Measurements from ENCODE around the gene EIF3K. TPM values are rescaled to one million over a fixed set of nuclear protein-coding genes. Genes with fewer than 3 reads are reported as not detected.
"Not testable (repeated sequence)": the region's sequence is repeated elsewhere in the genome, so short reads cannot be mapped to it uniquely, and the experiment has no call there.

The EIF3K gene
- total RNA-seq, 3 donors from 2014 or later, result 370 to 409 (median 401) TPM

GRCh38 chr19:38602856-38603255, 16.1 kb upstream of the EIF3K start:
- not testable (repeated sequence) for H3K4me1 Mint-ChIP-seq (ENCODE audit: low read depth); H3K27me3 Mint-ChIP-seq (ENCODE audit: low read depth); DNase-seq; ATAC-seq; H3K4me3 Mint-ChIP-seq; H3K9me3 Mint-ChIP-seq; H3K36me3 Mint-ChIP-seq (ENCODE audit: insufficient read depth)

- ATAC-seq (no peak), DNase-seq (no peak)
- no peaks in the 10 kb centered on the region for H3K27me3 Mint-ChIP-seq (ENCODE audit: low read depth)
- no peaks in the 10 kb centered on the region for H3K9me3 Mint-ChIP-seq
- H3K36me3 Mint-ChIP-seq (ENCODE audit: insufficient read depth), result peaks cover 18% of the 10 kb centered on the region
- no peak overlapping the region for H3K4me3 Mint-ChIP-seq
- H3K4me1 Mint-ChIP-seq (ENCODE audit: low read depth), result no peaks in the 10 kb centered on the region
Measured at GRCh38 chr19:38606131-38606530, 12.9 kb upstream of the EIF3K start.

- Mint-ChIP-seq H3K4me3 (no peak overlapping the region), H3K4me1 (ENCODE audit: low read depth) (peaks cover 34% of the 10 kb centered on the region), H3K27me3 (ENCODE audit: low read depth) (no peaks in the 10 kb centered on the region)
Measured at GRCh38 chr19:38614289-38614688, 4.7 kb upstream of the EIF3K start.

GRCh38 chr19:38615007-38615581, 3.9 kb upstream of the EIF3K start:
- DNase-seq, result no peak
- peaks cover 23% of the 10 kb centered on the region for H3K36me3 Mint-ChIP-seq (ENCODE audit: insufficient read depth)
- H3K4me3 Mint-ChIP-seq, result peak overlapping the region; percentile 99
- H3K4me1 Mint-ChIP-seq (ENCODE audit: low read depth), result peaks cover 42% of the 10 kb centered on the region
- no peaks in the 10 kb centered on the region for H3K9me3 Mint-ChIP-seq
- H3K27me3 Mint-ChIP-seq (ENCODE audit: low read depth), result no peaks in the 10 kb centered on the region
- ATAC-seq, result no peak

More at GRCh38 chr19:38614289-38614688, 4.7 kb upstream of the EIF3K start:
- H3K36me3 Mint-ChIP-seq (ENCODE audit: insufficient read depth), result peaks cover 25% of the 10 kb centered on the region
- DNase-seq (no peak), ATAC-seq (no peak)
- no peaks in the 10 kb centered on the region for H3K9me3 Mint-ChIP-seq

- peaks cover 14% of the 10 kb centered on the region for H3K36me3 Mint-ChIP-seq (ENCODE audit: insufficient read depth)
- no peak for DNase-seq
- H3K27me3 Mint-ChIP-seq (ENCODE audit: low read depth), result no peaks in the 10 kb centered on the region
- ATAC-seq, result no peak
- peaks cover 46% of the 10 kb centered on the region for H3K4me1 Mint-ChIP-seq (ENCODE audit: low read depth)
- no peaks in the 10 kb centered on the region for H3K9me3 Mint-ChIP-seq
- H3K4me3 Mint-ChIP-seq, result peak overlapping the region; percentile 99
Measured at GRCh38 chr19:38616265-38616664, 2.7 kb upstream of the EIF3K start.

- Mint-ChIP-seq H3K27me3 (ENCODE audit: low read depth) (no peaks in the 10 kb centered on the region), H3K9me3 (no peaks in the 10 kb centered on the region), H3K36me3 (ENCODE audit: insufficient read depth) (peaks cover 20% of the 10 kb centered on the region), H3K4me3 (peak overlapping the region; percentile 99), H3K4me1 (ENCODE audit: low read depth) (peaks cover 50% of the 10 kb centered on the region)
- no peak for DNase-seq
- ATAC-seq, result peak in 1 of 2 donors; percentile 6
Measured at GRCh38 chr19:38617283-38617763, 1.7 kb upstream of the EIF3K start.

GRCh38 chr19:38617764-38618589, 1.0 kb upstream of the EIF3K start, which contains the start of gene MAP4K1:
TSS of gene MAP4K1 (minus strand) at chr19:38617953. CDS start at chr19:38617895, 58 bp downstream.
- H3K4me1 Mint-ChIP-seq (ENCODE audit: low read depth), result peaks cover 47% of the 10 kb centered on the region
- ATAC-seq (peak; percentile 60 to 67), DNase-seq (peak; percentile 51)
- H3K4me3 Mint-ChIP-seq, result peak within 1 kb of the TSS; percentile 99
- H3K27me3 Mint-ChIP-seq (ENCODE audit: low read depth), result no peaks in the 10 kb centered on the region
- H3K36me3 Mint-ChIP-seq (ENCODE audit: insufficient read depth), result peaks cover 17% of the 10 kb centered on the region
- no peaks in the 10 kb centered on the region for H3K9me3 Mint-ChIP-seq

GRCh38 chr19:38619361-38620174, 580 bp downstream of the EIF3K start:
- ATAC-seq (peak; percentile 1 to 9), DNase-seq (no peak)
- no peaks in the 10 kb centered on the region for H3K27me3 Mint-ChIP-seq (ENCODE audit: low read depth)
- peaks cover 42% of the 10 kb centered on the region for H3K4me1 Mint-ChIP-seq (ENCODE audit: low read depth)
- H3K4me3 Mint-ChIP-seq, result peak overlapping the region; percentile 99
- H3K36me3 Mint-ChIP-seq (ENCODE audit: insufficient read depth), result peaks cover 19% of the 10 kb centered on the region
- H3K9me3 Mint-ChIP-seq, result no peaks in the 10 kb centered on the region

- Mint-ChIP-seq H3K27me3 (ENCODE audit: low read depth) (no peaks in the 10 kb centered on the region), H3K9me3 (no peaks in the 10 kb centered on the region), H3K4me1 (ENCODE audit: low read depth) (peaks cover 12% of the 10 kb centered on the region), H3K4me3 (no peak overlapping the region), H3K36me3 (ENCODE audit: insufficient read depth) (peaks cover 36% of the 10 kb centered on the region)
- DNase-seq (no peak), ATAC-seq (no peak)
Measured at GRCh38 chr19:38624822-38625221, 5.8 kb downstream of the EIF3K start.

GRCh38 chr19:38626401-38626800, 7.4 kb downstream of the EIF3K start:
- Mint-ChIP-seq H3K4me1 (ENCODE audit: low read depth) (peaks cover 4% of the 10 kb centered on the region), H3K36me3 (ENCODE audit: insufficient read depth) (peaks cover 39% of the 10 kb centered on the region), H3K9me3 (no peaks in the 10 kb centered on the region), H3K4me3 (no peak overlapping the region), H3K27me3 (ENCODE audit: low read depth) (no peaks in the 10 kb centered on the region)
- ATAC-seq (no peak), DNase-seq (no peak)

GRCh38 chr19:38629568-38629967, 10.6 kb downstream of the EIF3K start:
- ATAC-seq (no peak), DNase-seq (no peak)
- Mint-ChIP-seq H3K4me1 (ENCODE audit: low read depth) (peaks cover 2% of the 10 kb centered on the region), H3K36me3 (ENCODE audit: insufficient read depth) (peaks cover 34% of the 10 kb centered on the region), H3K9me3 (no peaks in the 10 kb centered on the region), H3K4me3 (no peak overlapping the region), H3K27me3 (ENCODE audit: low read depth) (no peaks in the 10 kb centered on the region)

GRCh38 chr19:38631301-38631700, 12.3 kb downstream of the EIF3K start:
- ATAC-seq; H3K9me3 Mint-ChIP-seq; H3K4me3 Mint-ChIP-seq; H3K27me3 Mint-ChIP-seq (ENCODE audit: low read depth); DNase-seq: not testable (repeated sequence)
- Mint-ChIP-seq H3K36me3 (ENCODE audit: insufficient read depth) (peaks cover 35% of the 10 kb centered on the region), H3K4me1 (ENCODE audit: low read depth) (peaks cover 15% of the 10 kb centered on the region)

- not testable (repeated sequence) for H3K9me3 Mint-ChIP-seq; H3K27me3 Mint-ChIP-seq (ENCODE audit: low read depth); ATAC-seq; H3K4me3 Mint-ChIP-seq; DNase-seq
- Mint-ChIP-seq H3K36me3 (ENCODE audit: insufficient read depth) (peaks cover 33% of the 10 kb centered on the region), H3K4me1 (ENCODE audit: low read depth) (peaks cover 20% of the 10 kb centered on the region)
Measured at GRCh38 chr19:38631811-38632475, 13.0 kb downstream of the EIF3K start.
